HUES64 (cell line): Measurements from ENCODE around the gene FBXL20. TPM values are rescaled to one million over a fixed set of nuclear protein-coding genes. Genes with fewer than 3 reads are reported as not detected.
A peak's percentile ranks its signal among the peaks of the same experiment; 100 is the strongest.
"Not testable (repeated sequence)": the region's sequence is repeated elsewhere in the genome, so short reads cannot be mapped to it uniquely, and the experiment has no call there.

Experiments used
- H3K27ac ChIP-seq: 2 replicates; pipeline ENCODE4 v1.7.0; 2013; ENCODE audit warnings: low read depth, low read length, inconsistent platforms
- H3K27me3 ChIP-seq: 2 replicates; pipeline ENCODE4 v1.6.1; 2013; ENCODE audit warnings: mild to moderate bottlenecking, low read length; ENCODE audit not compliant: insufficient read depth
- H3K36me3 ChIP-seq: 2 replicates; pipeline ENCODE4 v1.6.1; 2013; ENCODE audit warnings: mild to moderate bottlenecking, low read length; ENCODE audit not compliant: insufficient read depth
- H3K4me1 ChIP-seq: 2 replicates; pipeline ENCODE4 v1.6.1; 2013; ENCODE audit warnings: mild to moderate bottlenecking, low read length, moderate library complexity; ENCODE audit not compliant: insufficient read depth
- H3K4me3 ChIP-seq: 2 replicates; pipeline ENCODE4 v1.5.1; 2013; ENCODE audit warnings: mild to moderate bottlenecking, low read length, moderate library complexity
- H3K9ac ChIP-seq: 2 replicates; pipeline ENCODE4 v1.6.1; 2013; ENCODE audit warnings: mild to moderate bottlenecking, low read depth, low read length
- H3K9me3 ChIP-seq: 2 replicates; pipeline ENCODE4 v1.6.1; 2013; ENCODE audit warnings: low read depth, low read length; ENCODE audit not compliant: insufficient read depth
- WGBS: fragments of 150-250, 120-280 bp; methylation state at CpG from one replicate; pipeline ENCODE4 v1.1.7; 2013; ENCODE audit warnings: missing lambda C conversion rate; 5-methylcytosine and 5-hydroxymethylcytosine counted together
- polyA plus RNA-seq, 2 experiments: library from polyadenylated mRNA; stranded (reverse); fragments of 50-300 nt; gene quantifications; one replicate each; pipeline ENCODE4 v1.2.3, GENCODE V29; 2013

FBXL20 gene, protein sequence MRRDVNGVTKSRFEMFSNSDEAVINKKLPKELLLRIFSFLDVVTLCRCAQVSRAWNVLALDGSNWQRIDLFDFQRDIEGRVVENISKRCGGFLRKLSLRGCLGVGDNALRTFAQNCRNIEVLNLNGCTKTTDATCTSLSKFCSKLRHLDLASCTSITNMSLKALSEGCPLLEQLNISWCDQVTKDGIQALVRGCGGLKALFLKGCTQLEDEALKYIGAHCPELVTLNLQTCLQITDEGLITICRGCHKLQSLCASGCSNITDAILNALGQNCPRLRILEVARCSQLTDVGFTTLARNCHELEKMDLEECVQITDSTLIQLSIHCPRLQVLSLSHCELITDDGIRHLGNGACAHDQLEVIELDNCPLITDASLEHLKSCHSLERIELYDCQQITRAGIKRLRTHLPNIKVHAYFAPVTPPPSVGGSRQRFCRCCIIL
- 4.3 TPM for polyA plus RNA-seq (2013, experiment 1 of 2)
- 6.4 TPM for polyA plus RNA-seq (2013, experiment 2 of 2)

DNA sequence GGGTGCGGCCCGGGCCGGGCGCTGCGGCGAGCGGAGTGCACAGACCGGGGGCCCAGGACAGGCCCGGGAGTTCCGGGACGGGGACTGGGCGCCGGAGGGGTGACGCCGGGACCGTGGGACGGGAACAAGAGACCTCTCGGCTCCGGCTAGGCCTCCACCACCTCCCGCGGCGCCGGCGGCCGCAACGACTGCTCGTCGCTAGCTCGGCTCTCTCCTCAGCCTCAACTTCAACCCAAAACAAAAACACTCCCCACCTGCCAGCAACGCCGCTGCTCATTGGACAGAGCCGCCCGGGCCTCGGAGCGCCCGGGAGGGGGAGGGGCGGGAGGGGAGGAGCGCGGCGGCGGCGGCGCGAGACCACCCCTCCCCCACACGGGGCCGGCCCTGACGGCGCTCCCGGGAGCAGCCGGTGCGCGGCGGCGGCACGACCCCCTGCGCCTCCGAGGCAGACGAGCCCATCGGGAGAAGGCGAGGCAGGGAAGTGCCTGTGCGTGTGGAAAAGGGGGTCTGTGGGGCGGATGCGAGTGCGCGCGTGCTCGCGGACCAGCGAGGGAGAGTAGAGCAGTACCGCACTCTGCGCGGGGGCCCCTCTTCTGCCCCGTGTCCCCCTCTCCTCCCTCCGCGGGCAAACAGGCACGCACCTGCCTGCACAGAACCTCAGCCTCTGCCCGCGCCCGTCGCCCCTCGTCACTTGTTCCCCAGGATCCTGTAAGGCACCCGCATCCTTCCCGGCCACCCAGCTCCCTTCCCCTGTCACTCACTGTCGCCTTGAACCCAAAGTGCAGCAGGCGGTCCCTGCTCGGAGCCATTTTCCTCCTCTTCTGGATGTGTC is at the start of gene FBXL20:
FBXL20 (minus strand) TSS at position 215 of the 832 bp plus-strand sequence. CDS start 224 bp downstream, outside the sequence.
- H3K9me3 ChIP-seq, result no peaks in the 10 kb centered on the region
- H3K4me3 ChIP-seq, result peak within 1 kb of the TSS; percentile 99
- peaks cover 12% of the 10 kb centered on the region; the same call in 1 of the 2 replicates for H3K4me1 ChIP-seq
- H3K27me3 ChIP-seq, result no peaks in the 10 kb centered on the region
- H3K9ac ChIP-seq, result peak within 1 kb of the TSS; percentile 94
- WGBS, result under 1% methylated on average over 79 of the region's 86 CpGs
- peak within 1 kb of the TSS; percentile 87 for H3K27ac ChIP-seq
- H3K36me3 ChIP-seq, result peaks cover 18% of the 10 kb centered on the region

DNA sequence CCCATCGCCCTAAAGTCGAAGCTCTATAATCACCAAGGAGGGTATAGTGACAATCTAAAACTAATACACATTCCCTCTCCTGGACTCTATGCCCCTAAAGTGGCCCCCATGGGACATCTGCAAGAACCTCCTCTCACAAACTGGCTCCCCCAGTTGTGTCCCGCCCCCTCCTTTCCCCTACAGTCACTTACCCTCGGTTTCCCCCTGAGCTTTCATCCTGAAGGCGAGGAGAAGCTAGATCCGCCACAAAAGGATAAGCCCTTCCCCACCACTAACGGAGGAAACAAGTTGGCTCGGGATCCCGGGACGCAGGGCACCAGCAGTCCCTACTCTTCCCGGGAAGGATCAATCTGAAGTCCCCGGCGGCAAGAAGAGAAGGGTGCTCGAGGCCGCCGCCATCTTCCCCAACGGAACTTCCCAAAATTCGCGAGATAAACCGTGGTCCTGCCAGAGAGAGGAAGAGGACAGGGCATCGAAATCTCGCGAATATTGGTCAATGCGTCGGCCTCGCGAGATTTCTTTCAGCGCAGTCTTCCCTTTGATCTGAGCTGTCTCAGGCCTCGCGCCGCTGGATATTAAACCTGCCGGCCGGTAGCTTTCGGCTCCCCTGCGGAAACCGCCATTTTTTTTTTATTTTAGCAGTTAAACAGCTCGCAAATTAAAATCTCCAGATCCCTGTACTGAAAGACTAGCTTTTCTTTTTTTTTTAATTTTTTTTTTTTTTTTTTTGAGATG is 49.6 kb upstream of the FBXL20 start, which contains the start of gene MED1:
MED1 (minus strand) TSS at position 417 of the 735 bp plus-strand sequence; CDS start at position 216, 201 bp downstream.
- under 1% methylated on average over 37 of the region's 37 CpGs for WGBS
- peak within 1 kb of the TSS; percentile 89 for H3K27ac ChIP-seq
- peak within 1 kb of the TSS; percentile 86 for H3K4me3 ChIP-seq
- no peaks in the 10 kb centered on the region for H3K27me3 ChIP-seq
- H3K9ac ChIP-seq, result peak within 1 kb of the TSS; percentile 98
- H3K36me3 ChIP-seq, result peaks cover 24% of the 10 kb centered on the region
- no peaks in the 10 kb centered on the region for H3K4me1 ChIP-seq
- H3K9me3 ChIP-seq, result no peaks in the 10 kb centered on the region

DNA sequence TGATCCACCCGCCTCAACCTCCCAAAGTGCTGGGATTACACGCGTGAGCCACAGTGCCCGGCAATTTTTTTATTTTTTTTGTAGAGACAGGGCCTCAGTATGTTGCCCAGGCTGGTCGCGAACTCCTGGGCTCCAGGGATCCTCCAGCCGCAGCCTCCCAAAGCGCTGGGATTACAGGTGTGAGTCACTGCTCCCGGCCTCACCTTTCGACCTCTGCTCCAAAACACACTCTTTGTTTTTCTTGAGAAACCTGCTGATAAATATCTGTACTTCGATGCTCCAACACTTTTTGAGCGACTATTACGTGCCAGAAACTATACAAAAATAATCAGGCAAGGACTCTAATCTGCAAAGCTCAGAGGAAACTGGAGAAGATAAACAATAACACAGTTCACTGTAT is 48.6 kb upstream of the FBXL20 start:
- 92% methylated on average over 13 of the region's 13 CpGs for WGBS
- no peaks in the 10 kb centered on the region for H3K4me1 ChIP-seq
- H3K4me3 ChIP-seq, result peak overlapping the region; percentile 86
- peaks cover 33% of the 10 kb centered on the region for H3K36me3 ChIP-seq
- no peaks in the 10 kb centered on the region for H3K9me3 ChIP-seq
- peak overlapping the region; percentile 98 for H3K9ac ChIP-seq
- no peaks in the 10 kb centered on the region for H3K27me3 ChIP-seq
- H3K27ac ChIP-seq, result no peak overlapping the region; the same call in 1 of the 2 replicates

DNA sequence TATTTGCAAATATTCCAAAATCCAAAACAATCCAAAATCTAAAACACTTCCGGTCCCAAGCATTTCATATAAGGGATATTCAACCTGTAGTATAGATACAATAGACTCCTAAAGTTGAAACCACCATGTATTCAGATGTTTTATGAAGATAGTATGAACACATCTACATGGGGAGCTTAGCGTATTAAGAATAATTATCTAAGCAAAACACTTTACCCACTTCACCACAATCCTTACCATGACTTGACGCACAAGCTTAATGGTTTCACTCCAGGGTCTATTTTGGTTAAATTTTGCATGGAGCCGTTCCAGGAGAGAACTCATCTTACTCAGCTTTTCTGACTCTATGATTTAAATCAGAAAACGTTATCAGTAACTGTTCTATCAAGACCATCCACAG is 46.1 kb upstream of the FBXL20 start:
- H3K27me3 ChIP-seq, result no peaks in the 10 kb centered on the region
- peaks cover 56% of the 10 kb centered on the region for H3K36me3 ChIP-seq
- H3K4me3 ChIP-seq, result no peak overlapping the region
- no peak overlapping the region for H3K9ac ChIP-seq
- no peaks in the 10 kb centered on the region for H3K4me1 ChIP-seq
- H3K27ac ChIP-seq, result no peak overlapping the region
- WGBS, result 95% methylated on average over 4 of the region's 5 CpGs
- H3K9me3 ChIP-seq, result no peaks in the 10 kb centered on the region

DNA sequence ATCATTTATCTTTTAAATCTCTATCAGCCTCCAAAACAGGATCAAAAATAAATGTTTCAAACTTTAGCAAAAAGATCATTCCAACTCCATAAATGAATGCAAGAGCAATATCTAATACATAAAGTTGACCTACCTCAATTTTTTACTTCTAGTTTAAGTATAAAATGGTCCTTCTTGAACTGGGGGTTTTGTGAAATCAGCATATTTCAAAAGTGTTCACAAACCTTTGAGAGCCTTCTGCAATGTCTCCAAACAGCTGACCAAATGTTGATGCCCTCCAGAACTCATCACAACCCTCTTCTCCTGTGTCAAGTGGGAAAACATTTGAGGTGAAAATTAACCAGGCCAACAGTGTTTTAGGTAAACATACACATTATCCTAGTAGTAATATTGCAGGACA is 41.9 kb upstream of the FBXL20 start:
- Histone ChIP-seq H3K4me1 (no peaks in the 10 kb centered on the region), H3K27ac (no peak overlapping the region), H3K9me3 (no peaks in the 10 kb centered on the region), H3K36me3 (peaks cover 92% of the 10 kb centered on the region), H3K27me3 (no peaks in the 10 kb centered on the region), H3K9ac (no peak overlapping the region), H3K4me3 (no peak overlapping the region)

DNA sequence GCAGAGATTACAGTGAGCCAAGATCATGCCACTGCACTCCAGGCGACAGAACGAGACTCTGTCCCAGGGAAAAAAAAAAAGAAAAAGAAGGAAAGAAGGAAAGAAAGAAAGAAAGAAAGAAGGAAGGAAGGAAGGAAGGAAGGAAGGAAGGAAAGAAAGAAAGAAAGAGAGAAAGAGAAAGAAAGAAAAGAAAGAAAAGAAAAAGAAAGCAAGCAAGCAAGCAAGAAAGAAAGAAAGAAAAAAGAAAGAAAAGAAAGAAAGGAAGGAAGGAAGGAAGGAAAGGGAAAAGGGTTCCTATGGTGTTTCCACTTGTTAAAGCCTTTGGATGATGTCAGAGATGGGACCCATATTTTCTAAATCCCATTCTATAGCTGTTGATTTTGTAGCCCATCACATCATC is 38.4 kb upstream of the FBXL20 start:
- H3K4me3 ChIP-seq, H3K27me3 ChIP-seq, H3K4me1 ChIP-seq, H3K27ac ChIP-seq, H3K9ac ChIP-seq, H3K9me3 ChIP-seq: not testable (repeated sequence)
- WGBS, result 95% methylated on average over 2 of the region's 2 CpGs
- H3K36me3 ChIP-seq, result peaks cover 89% of the 10 kb centered on the region

DNA sequence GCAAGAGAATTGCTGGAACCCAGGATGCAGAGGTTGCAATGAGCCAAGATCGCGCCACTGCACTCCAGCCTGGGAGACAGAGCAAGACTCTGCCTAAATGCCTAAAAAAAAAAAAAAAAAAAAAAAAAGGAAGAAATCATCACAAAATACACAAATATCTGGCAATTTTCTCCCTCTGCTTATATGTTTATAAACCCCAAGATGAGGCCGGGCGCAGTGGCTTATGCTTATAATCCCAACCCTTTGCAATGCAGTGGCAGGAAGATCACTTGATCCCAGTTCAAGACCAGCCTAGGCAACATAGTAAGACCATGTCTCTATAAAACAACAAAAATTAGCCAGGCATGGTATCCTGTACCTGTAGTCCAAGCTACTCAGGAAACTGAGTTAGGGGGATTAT is 28.2 kb upstream of the FBXL20 start:
- Histone ChIP-seq H3K36me3 (peaks cover 93% of the 10 kb centered on the region), H3K9me3 (no peaks in the 10 kb centered on the region), H3K27ac (no peak overlapping the region), H3K4me1 (no peaks in the 10 kb centered on the region), H3K9ac (no peak overlapping the region), H3K4me3 (no peak overlapping the region), H3K27me3 (no peaks in the 10 kb centered on the region)
- WGBS, result 93% methylated on average over 4 of the region's 4 CpGs

DNA sequence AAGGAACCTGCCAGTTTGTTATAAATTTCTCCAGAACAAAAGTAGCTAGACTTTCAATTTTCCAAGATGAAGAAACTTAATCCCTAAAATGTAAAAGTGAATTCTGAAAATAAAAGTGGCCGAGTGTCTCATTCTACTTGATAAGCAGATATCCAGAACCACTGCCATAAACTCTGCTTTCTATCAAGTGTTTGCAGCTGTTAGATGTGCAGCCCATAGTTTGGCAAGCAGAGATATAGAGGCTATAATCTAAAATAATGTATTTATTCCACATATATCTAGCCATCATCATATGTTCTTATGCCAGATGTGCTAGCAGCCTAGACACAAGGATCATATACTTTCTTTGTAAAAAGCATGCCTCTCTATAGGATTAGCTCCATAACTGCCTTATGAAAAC is 14.7 kb upstream of the FBXL20 start:
- H3K4me1 ChIP-seq, result no peaks in the 10 kb centered on the region
- H3K9me3 ChIP-seq, result no peaks in the 10 kb centered on the region
- WGBS, result 100% methylated on average over 1 of the region's 1 CpG
- H3K9ac ChIP-seq, result no peak overlapping the region
- peaks cover 85% of the 10 kb centered on the region for H3K36me3 ChIP-seq
- H3K27me3 ChIP-seq, result no peaks in the 10 kb centered on the region
- no peak overlapping the region for H3K27ac ChIP-seq
- H3K4me3 ChIP-seq, result no peak overlapping the region

DNA sequence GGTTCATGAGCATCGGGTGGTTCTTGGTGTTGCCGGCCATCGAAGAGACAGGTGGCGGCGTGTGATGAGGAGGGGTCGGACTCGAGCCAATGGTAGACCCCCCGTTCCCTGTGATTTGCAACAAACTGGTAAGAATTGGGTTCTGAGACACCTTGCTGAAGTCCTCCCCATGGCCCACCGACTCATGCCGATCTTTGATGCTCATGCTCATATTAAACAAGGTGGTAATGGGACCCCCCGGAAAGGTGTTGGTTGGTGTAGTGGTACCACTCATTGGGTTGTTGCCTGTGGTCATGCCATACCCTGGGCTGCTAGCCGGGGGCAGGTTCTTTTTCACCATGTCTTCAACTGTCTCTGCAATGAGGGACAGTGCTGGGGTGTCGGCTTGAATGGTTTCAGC is 8.9 kb upstream of the FBXL20 start:
- H3K4me1 ChIP-seq, result no peaks in the 10 kb centered on the region
- H3K36me3 ChIP-seq, result peaks cover 90% of the 10 kb centered on the region
- no peak overlapping the region for H3K4me3 ChIP-seq
- no peaks in the 10 kb centered on the region for H3K9me3 ChIP-seq
- no peak overlapping the region for H3K9ac ChIP-seq
- 97% methylated on average over 13 of the region's 13 CpGs for WGBS
- no peak overlapping the region for H3K27ac ChIP-seq
- H3K27me3 ChIP-seq, result no peaks in the 10 kb centered on the region

DNA sequence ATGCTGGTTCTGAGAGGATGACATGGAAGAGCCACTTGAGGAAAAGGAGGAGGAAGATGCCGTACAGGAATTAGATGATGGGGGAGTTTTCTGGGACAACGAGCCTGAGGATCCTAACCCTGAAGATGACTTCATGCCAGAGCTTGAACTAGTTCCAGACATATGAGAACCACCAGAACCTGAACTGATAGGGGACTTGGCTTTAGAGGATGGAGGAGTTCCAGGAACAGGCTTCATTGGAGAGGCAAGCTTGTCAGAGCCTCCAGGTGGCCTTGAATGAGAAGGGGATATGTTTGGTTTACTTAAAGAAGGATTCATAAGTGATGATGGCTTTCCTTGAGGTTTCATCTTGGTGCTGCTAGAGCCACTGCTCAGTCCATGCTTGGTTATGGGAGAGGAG is 6.9 kb upstream of the FBXL20 start:
- Histone ChIP-seq H3K4me3 (no peak overlapping the region), H3K9me3 (no peaks in the 10 kb centered on the region), H3K4me1 (no peaks in the 10 kb centered on the region), H3K9ac (no peak overlapping the region), H3K36me3 (peaks cover 78% of the 10 kb centered on the region), H3K27ac (no peak overlapping the region), H3K27me3 (no peaks in the 10 kb centered on the region)
- WGBS, result 95% methylated on average over 2 of the region's 2 CpGs
